Neural progenitor cell (in vitro differentiated cells): Measurements from ENCODE around the gene MINDY1.

ENCODE experiments used
- EZH2 ChIP-seq: fragments of 200-600 bp; sonication (generic); IDR thresholded peaks from 2 replicates; pipeline ENCODE4 v1.6.1; 2017; ENCODE audit warnings: antibody characterized with exemption, mild to moderate bottlenecking, moderate library complexity
- TF ChIP-seq, protein P1 (sequence below): fragments of 200-600 bp; sonication (generic); IDR thresholded peaks from 2 replicates; pipeline ENCODE4 v1.5.1; 2017; ENCODE audit warnings: antibody characterized with exemption, mild to moderate bottlenecking

DNA sequence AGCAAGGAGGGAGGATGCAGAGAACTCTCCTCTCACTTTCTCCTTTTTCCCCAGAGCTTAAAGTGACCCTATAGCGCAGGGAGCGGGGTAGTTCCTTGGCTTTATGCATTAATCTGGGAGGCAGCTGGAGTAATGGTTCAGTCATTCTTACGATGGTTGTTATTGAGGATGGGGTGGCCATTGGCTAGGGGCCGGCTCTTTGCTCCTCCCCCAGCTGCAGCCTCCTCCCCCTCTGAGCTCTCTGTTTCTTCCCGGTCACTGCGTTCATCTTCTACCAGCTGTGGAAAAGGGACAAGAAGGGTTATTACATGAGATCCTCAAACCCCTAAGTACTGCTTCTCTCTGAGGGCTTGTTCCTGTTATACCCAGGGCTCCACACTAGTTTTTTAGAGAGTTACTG is 40.7 kb downstream of the MINDY1 start:
- TF ChIP-seq, protein P1, sequence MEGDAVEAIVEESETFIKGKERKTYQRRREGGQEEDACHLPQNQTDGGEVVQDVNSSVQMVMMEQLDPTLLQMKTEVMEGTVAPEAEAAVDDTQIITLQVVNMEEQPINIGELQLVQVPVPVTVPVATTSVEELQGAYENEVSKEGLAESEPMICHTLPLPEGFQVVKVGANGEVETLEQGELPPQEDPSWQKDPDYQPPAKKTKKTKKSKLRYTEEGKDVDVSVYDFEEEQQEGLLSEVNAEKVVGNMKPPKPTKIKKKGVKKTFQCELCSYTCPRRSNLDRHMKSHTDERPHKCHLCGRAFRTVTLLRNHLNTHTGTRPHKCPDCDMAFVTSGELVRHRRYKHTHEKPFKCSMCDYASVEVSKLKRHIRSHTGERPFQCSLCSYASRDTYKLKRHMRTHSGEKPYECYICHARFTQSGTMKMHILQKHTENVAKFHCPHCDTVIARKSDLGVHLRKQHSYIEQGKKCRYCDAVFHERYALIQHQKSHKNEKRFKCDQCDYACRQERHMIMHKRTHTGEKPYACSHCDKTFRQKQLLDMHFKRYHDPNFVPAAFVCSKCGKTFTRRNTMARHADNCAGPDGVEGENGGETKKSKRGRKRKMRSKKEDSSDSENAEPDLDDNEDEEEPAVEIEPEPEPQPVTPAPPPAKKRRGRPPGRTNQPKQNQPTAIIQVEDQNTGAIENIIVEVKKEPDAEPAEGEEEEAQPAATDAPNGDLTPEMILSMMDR = no peak
- no peak for TF ChIP-seq EZH2
